ENCODE data around the gene TRIM63. TPM values are rescaled to one million over a fixed set of nuclear protein-coding genes. Genes with fewer than 3 reads are reported as not detected.

Gene TRIM63
- total and polyA plus RNA-seq, 9 of the 15 experiments (the other 6 are each of a cell fraction or from before 2014, with no cell fraction given): 0.08 to 0.57 (median 0.36) TPM

- peak; percentile 14; the same call in 1 of the 2 replicates for TF ChIP-seq MGA (IDR thresholded peaks at IDR 0.05)
- TF ChIP-seq DPF2 (IDR thresholded peaks at IDR 0.05): 0 out of 2 replicates have a peak, but pooled peaks have one; percentile 7
- 0 out of 2 replicates have a peak, but pooled peaks have one; percentile 4 for TF ChIP-seq HES1 (IDR thresholded peaks at IDR 0.05; ENCODE audit: low read depth)
Measured at GRCh38 chr1:26105226-26105548, 37.8 kb upstream of the TRIM63 start (continued).
